Duodenal mucosa (tissue), 2 donors: ENCODE results near the gene EEIG1.

ENCODE experiments used
- H3K27ac ChIP-seq: one replicate; pipeline ENCODE4 v1.7.0; 2013; ENCODE audit warnings: low read depth, low read length
- H3K27me3 ChIP-seq, 2 donors: one replicate each; pipeline ENCODE4 v1.7.0; 2013; ENCODE audit warnings: low read length in 2 of 2, control low read depth in 1 of 2; ENCODE audit not compliant: insufficient read depth in 2 of 2, control insufficient read depth in 1 of 2
- H3K36me3 ChIP-seq, 2 donors: one replicate each; pipeline ENCODE4 v1.7.0; 2013; ENCODE audit warnings: low read length in 2 of 2, control low read depth in 1 of 2; ENCODE audit not compliant: insufficient read depth in 2 of 2, control insufficient read depth in 1 of 2
- H3K4me1 ChIP-seq, 2 donors: one replicate each; pipeline ENCODE4 v1.7.0; 2013; ENCODE audit warnings: low read length in 2 of 2, control low read depth in 1 of 2; ENCODE audit not compliant: insufficient read depth in 2 of 2, control insufficient read depth in 1 of 2
- H3K4me3 ChIP-seq, 2 donors: one replicate each; pipeline ENCODE4 v1.7.0; 2013; ENCODE audit warnings: low read length in 2 of 2, low read depth in 1 of 2
- H3K9ac ChIP-seq, 2 donors: one replicate each; pipeline ENCODE4 v1.7.0; 2013; ENCODE audit warnings: low read length in 2 of 2, low read depth in 1 of 2
- H3K9me3 ChIP-seq, 2 donors: one replicate each; pipeline ENCODE4 v1.7.0; 2013; ENCODE audit warnings: low read length in 2 of 2, control low read depth in 1 of 2; ENCODE audit not compliant: control insufficient read depth in 1 of 2

Gene EEIG1

DNA sequence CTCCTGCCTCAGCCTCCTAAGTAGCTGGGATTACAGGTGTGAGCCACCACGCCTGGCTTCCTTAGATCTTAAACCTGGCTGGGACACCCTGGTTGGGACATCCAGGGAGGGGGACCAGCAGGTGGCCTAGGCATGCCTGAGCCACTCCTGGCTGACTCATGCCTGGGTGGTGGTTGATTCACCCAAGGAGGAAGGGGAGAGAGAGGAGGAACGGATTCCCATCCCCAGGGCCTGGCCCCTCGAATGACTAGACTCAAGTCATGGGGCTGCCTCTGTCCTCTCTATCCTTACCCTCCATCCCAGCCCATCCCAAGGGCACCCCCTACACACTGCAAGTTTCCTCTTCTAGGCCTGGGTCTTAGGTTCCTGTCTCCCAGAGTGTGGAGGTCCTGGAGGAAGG is 12.7 kb downstream of the EEIG1 start:
- peaks cover 93 to 97% of the 10 kb centered on the region in 2 donors for H3K4me1 ChIP-seq
- H3K27me3 ChIP-seq = no peaks in the 10 kb centered on the region
- no peaks in the 10 kb centered on the region for H3K9me3 ChIP-seq
- H3K9ac ChIP-seq = peak overlapping the region in 1 of 2 donors; percentile 56
- peaks cover 0 to 4% of the 10 kb centered on the region in 2 donors for H3K36me3 ChIP-seq
- no peak overlapping the region for H3K4me3 ChIP-seq
- H3K27ac ChIP-seq = no peak overlapping the region

DNA sequence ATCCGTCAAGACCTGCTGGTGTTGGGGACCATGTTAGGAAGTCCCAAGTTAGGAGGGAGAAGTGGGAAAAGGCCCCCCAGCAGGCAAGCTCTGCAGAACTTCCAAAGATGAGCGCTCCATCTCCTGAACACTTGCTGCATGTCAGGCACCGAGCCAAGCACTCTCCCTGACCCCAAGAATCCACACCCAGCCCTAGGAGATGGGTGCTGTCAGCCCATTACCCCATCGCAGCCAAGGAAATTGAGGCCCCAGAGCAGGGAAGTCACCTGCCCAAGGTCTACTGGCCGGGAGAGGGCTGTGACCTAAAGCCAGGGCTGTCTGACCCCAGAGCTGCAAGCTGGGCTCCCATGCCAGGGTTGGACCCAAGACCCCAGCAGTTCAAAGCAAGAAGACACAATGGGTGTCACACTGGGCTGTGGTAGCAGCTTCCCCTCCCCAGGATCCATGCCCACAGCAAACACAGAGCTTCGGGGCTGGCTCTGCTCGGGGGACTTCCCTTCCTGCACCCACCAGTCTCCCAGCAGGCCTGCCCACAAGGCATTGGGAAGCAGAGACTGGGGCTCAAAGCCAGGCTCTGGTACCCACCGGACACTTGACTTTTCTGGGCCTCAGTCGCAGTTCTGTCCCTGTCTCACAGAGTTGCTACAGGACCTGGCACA is 13.5 kb downstream of the EEIG1 start:
- H3K9ac ChIP-seq = peak overlapping the region; percentile 57 to 59

DNA sequence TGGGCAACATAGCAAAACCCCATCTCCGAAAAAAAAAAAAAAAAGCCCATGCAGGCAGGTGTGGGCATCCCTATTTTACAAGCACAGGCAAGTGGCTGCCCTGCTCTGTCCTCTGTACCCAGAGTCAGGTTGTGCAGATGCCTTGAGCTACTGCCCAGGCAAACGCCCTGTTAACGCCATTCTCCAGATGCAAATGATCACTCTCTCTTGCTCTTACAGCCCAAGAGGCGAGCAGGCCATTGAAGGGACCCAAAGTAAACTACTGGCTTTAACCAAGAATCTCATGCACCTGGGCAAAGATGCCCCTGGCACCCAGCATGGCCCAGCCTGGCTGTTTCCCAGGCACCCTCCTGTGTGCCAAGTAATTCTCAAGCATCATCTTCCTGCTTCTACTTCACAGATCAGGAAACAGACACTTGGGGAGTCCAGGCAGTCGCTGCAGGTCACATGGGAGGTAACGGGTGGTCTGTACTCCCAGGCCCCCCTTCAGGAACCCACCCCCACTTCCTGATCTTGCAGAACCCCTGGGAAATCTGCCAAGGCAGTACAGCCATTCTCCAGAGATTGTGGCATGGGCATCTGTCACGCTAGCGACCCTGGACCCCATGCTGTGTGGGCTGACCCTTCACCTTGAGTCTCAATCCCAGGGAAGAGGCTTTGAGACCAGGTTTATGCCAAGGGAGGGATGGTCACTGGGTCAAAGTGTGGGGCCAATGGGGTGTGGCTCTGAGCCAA is 14.2 kb downstream of the EEIG1 start:
- Histone ChIP-seq H3K9ac (peak overlapping the region; percentile 57 to 59), H3K4me3 (no peak overlapping the region), H3K9me3 (no peaks in the 10 kb centered on the region), H3K36me3 (peaks cover 0 to 4% of the 10 kb centered on the region in 2 donors), H3K27ac (peak overlapping the region; percentile 89), H3K4me1 (peaks cover 86 to 96% of the 10 kb centered on the region in 2 donors), H3K27me3 (no peaks in the 10 kb centered on the region)

More for the DNA sequence above, 13.5 kb downstream of the EEIG1 start:
- Histone ChIP-seq H3K27me3 (no peaks in the 10 kb centered on the region), H3K9me3 (no peaks in the 10 kb centered on the region), H3K4me3 (no peak overlapping the region), H3K27ac (peak overlapping the region; percentile 15), H3K4me1 (peaks cover 91 to 97% of the 10 kb centered on the region in 2 donors), H3K36me3 (peaks cover 0 to 4% of the 10 kb centered on the region in 2 donors)

DNA sequence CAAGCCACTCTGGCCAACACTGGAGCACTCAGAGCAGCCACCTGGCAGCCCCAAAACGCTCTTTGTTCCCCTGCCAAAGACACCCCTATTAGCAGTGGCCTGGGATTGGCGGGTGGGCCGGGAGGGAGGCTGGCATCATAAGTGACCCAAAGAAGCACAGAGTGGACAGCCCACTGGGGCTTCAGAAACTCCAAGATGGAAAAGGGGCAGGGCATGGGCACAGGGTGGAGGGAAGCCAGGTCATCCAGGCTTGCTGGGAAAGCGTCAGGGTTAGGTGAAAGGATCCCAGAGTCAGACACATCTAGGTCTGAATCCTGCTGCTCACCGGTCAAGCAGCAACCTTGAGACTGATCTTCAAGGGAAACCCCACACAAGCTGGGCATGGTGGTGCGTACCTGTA is 14.8 kb downstream of the EEIG1 start:
- Histone ChIP-seq H3K27ac (peak overlapping the region; percentile 89), H3K27me3 (no peaks in the 10 kb centered on the region), H3K9me3 (no peaks in the 10 kb centered on the region), H3K36me3 (peaks cover 0 to 7% of the 10 kb centered on the region in 2 donors), H3K9ac (peak overlapping the region; percentile 57 to 59), H3K4me1 (peaks cover 87 to 96% of the 10 kb centered on the region in 2 donors), H3K4me3 (no peak overlapping the region)

- Histone ChIP-seq H3K4me1 (peaks cover 77 to 80% of the 10 kb centered on the region in 2 donors), H3K4me3 (no peak overlapping the region), H3K27me3 (no peaks in the 10 kb centered on the region), H3K9ac (peak overlapping the region; percentile 38 to 40), H3K27ac (peak overlapping the region; percentile 1), H3K9me3 (no peaks in the 10 kb centered on the region), H3K36me3 (peaks cover 0 to 7% of the 10 kb centered on the region in 2 donors)
Observed at GRCh38 chr9:127963359-127964064, 17.3 kb downstream of the EEIG1 start.

DNA sequence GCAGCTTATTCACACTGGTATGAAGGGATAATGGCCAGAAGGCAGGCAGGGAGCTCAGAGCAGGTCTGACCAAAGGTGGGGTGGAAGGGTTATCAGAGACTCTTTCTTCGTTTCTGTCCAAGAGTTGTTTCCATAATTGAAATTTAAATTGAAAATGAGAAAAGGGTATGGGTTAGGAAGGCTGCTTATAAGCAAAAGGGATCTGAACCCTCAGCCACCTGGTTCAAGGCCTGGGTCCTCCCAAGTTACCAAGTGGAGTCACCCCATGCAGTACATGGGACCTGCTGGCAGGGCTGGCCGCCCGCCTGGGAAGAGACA is 17.8 kb downstream of the EEIG1 start:
- Histone ChIP-seq H3K36me3 (peaks cover 0 to 7% of the 10 kb centered on the region in 2 donors), H3K9me3 (no peaks in the 10 kb centered on the region), H3K27ac (no peak overlapping the region), H3K9ac (peak overlapping the region in 1 of 2 donors; percentile 38), H3K4me3 (no peak overlapping the region), H3K27me3 (no peaks in the 10 kb centered on the region), H3K4me1 (peaks cover 72 to 75% of the 10 kb centered on the region in 2 donors)

GRCh38 chr9:127962278-127962677 is 18.5 kb downstream of the EEIG1 start:
- Histone ChIP-seq H3K9me3 (no peaks in the 10 kb centered on the region), H3K36me3 (peaks cover 0 to 7% of the 10 kb centered on the region in 2 donors), H3K4me3 (no peak overlapping the region), H3K27ac (no peak overlapping the region), H3K9ac (no peak overlapping the region), H3K4me1 (peaks cover 65 to 68% of the 10 kb centered on the region in 2 donors), H3K27me3 (no peaks in the 10 kb centered on the region)

DNA sequence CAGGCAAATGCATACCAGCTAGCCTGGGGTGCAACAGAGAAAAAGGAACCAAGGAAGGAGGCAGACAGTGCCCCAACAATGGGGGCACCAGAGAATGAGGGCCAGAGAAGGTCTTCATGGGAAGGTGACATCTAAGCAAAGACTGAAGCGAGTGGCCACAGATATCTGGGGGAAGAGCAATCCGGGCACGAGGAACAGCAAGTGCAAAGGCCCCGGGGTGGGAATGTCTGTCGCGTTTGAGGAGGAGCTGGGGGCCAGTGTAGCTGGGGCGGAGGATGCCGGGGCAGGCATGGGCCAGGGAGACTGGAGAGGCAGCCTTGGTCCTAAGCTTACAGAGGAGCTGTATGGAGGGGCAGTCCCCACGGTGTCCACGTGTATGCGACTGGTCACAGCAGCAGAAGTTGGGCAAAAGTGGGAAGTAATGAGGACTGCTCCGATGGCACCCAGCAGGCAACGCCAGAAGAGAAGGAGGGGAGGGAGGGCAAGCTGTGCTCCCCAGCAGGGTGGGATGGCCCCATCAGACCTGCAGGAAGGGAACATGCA is 19.1 kb downstream of the EEIG1 start:
- peaks cover 0 to 7% of the 10 kb centered on the region in 2 donors for H3K36me3 ChIP-seq
- no peak overlapping the region for H3K4me3 ChIP-seq
- H3K9me3 ChIP-seq = no peaks in the 10 kb centered on the region
- no peak overlapping the region for H3K27ac ChIP-seq
- H3K27me3 ChIP-seq = no peaks in the 10 kb centered on the region
- peaks cover 59 to 62% of the 10 kb centered on the region in 2 donors for H3K4me1 ChIP-seq
- H3K9ac ChIP-seq = no peak overlapping the region

GRCh38 chr9:127961155-127961490 is 19.7 kb downstream of the EEIG1 start:
- Histone ChIP-seq H3K9ac (peak overlapping the region in 1 of 2 donors; percentile 57), H3K9me3 (no peaks in the 10 kb centered on the region), H3K27me3 (no peaks in the 10 kb centered on the region), H3K4me1 (peaks cover 54 to 60% of the 10 kb centered on the region in 2 donors), H3K27ac (no peak overlapping the region), H3K4me3 (peak overlapping the region in 1 of 2 donors; percentile 13), H3K36me3 (peaks cover 0 to 7% of the 10 kb centered on the region in 2 donors)
